NCI-H345 treated with DMSO at 0.1 percent for 48 hours (cell line): Measurements from ENCODE around the gene HERPUD2.
"Not testable (repeated sequence)": the region's sequence is repeated elsewhere in the genome, so short reads cannot be mapped to it uniquely, and the experiment has no call there.

ENCODE experiments used
- DNase-seq: peaks from one replicate; lab custom pipeline; 2025; ENCODE audit not compliant: unreplicated experiment; lab: John Stamatoyannopoulos, UW

HERPUD2 gene

DNA sequence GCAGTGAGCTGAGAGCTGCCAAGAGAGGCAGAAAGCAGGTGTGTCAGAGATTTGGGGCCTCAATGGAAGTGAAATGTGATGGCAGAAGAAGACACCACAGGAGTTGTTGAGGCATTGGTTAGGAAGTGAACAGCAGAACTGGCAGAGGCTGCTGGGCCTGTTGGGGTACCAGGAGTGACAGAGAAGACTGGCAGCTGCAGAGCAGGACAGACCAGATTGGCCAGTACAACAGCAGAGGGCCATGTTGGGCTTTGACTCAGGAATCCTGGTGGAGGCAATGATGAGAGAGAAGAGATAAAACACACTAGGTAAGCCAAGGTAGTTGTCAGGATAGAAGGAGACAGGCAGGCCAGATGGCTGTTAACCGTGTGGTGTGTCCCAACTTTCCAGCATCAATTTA lies 19.9 kb upstream of the HERPUD2 start:
- no peak for DNase-seq

DNA sequence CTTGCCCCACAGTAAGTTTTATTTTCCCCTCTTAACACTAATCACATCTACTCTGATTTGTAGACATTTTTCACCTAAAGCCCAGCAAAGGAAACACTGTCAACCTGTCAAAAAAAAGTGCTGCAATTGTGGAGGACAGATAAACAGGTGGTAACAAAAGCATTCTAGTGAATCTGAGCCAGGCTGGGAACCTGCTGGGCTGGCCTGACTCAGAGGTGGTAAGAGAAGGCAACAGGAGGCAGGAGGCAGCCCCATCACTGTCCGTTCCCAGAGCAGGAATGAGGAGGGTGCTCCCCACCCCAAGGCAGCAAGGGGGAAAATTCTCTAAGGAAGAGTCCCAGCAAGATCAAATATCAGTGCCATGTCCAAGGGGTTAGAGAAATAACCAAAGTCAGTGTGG lies 19.5 kb upstream of the HERPUD2 start:
- no peak for DNase-seq

DNA sequence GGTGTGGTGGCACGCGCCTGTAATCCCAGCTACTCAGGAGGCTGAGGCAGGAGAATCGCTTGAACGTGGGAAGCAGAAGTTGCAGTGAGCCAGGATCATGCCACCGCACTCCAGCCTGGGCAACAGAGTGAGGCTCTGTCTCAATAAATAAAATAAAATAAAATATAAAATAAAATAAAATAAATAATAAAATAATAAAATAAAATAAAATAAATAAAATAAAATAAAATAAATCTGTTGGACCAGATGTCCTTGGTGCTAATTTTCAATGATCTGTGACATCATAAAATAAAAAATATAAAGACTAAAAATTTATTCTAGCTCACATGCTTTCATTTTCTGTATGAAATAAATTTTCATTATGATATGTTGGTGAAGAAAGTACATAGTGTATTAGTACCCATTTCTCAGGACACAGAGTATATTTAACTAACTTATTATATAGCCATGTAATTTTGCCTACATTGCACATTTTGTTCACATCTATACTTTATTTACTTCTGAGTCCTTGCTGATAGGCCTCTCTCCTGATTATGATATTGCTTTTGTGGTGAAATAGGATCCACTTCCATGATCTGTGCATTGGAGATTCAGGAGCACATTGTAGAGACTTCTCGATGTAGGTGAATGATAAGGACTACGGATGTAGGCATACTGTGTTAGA lies 17.8 kb upstream of the HERPUD2 start:
- DNase-seq = no peak

DNA sequence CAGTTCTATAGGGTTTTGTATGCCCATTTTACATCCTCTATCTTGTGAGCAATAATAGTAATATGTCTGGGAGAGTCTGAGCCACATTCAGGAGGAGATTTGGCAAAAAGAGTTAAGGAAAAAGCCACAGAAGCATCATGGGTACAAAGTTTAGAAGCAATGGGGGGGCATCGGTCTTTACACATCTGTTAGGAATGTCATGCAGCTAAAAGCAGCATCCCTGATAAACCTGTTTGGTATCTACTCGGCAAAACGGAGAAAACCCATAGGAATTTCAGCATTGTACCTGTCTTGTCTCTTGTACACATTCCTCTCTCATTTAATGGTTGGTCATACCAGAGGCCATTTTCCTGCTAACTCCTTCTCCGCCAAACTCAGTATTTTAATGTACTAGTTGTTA lies 12.5 kb upstream of the HERPUD2 start:
- no peak for DNase-seq

DNA sequence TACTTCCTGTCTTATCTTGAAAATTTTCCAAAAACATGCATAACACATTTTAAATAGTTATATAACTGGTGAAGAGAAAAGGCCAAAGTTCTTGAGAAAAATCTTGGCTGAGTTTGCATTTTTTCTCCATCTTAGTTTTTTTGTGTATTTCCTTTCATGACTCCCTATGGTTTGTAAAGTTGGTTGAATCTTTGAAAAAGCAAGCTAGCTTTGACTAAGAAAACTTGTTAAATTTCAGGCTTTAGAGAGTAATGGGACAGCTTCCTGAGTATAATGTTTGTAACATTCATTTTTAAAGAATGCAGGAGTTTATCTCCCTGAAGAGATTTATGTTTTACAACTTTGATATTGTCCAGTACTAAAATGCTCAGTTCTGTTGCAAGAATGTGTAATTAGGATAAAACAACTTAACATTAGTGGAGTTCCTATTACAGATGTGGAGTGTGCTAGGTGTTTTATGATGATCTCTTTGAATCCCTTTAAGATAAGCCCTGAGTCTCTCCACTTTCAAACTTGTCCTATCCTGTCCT lies 11.1 kb upstream of the HERPUD2 start:
- DNase-seq = no peak

GRCh38 chr7:35704261-35704660 lies 9.3 kb upstream of the HERPUD2 start:
- DNase-seq = no peak

DNA sequence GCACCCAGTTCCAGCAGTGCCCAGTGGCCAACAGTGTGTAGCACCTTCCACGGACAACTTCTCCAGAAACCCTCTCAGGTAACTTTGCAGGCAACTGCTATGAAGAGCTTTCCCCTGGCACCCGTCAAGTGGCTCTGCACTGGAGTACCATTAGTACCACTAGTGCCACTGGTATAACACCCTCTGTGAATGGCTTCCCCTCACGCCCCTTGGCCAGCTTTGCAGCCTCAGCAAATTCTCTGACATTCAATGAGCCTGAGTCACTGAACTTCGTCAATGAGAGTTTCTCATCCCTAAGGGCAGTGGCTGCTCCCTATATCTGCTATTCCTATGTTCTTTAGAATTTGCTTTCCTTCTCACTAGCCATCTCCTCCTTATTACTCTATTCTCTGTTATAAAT lies 7.6 kb upstream of the HERPUD2 start:
- no peak for DNase-seq

GRCh38 chr7:35701287-35701900 lies 6.5 kb upstream of the HERPUD2 start:
- DNase-seq = no peak

DNA sequence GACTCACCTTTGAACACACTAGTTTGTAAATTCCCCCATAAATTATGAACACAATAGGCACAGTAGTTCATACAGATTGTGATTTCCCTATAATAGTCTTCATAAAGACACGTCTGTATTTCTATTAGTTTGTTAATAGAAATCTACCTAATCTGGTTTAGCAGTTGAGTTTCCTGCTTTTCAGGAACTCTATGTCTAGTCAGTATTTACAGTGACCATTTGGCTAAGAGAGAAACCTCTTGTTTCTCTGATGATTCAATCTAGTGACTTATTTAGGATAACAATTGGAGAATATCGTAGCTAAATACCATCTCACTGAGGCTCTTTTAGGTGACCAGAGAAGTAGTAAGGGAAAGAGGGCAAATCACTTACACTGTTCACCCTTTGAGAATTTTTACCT lies 5.9 kb upstream of the HERPUD2 start:
- no peak for DNase-seq

DNA sequence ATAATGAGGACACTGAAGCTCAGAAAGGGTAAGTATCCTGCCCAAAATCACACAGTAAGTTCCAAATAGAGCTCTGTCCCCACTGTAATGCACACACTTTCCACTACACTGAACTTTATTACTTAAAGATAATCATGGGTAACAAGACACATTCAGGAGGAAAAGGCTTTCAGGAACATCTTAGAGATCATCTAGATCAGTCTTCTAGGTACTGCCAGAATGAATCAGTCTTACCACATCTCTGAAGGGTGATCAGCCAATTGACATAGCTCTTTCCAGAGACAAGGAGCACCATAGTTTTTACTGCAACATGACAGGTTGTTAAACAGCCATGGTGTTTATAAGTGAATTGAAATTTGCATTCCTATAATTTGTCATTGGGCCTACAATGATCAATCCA lies 5.4 kb upstream of the HERPUD2 start:
- DNase-seq = no peak

DNA sequence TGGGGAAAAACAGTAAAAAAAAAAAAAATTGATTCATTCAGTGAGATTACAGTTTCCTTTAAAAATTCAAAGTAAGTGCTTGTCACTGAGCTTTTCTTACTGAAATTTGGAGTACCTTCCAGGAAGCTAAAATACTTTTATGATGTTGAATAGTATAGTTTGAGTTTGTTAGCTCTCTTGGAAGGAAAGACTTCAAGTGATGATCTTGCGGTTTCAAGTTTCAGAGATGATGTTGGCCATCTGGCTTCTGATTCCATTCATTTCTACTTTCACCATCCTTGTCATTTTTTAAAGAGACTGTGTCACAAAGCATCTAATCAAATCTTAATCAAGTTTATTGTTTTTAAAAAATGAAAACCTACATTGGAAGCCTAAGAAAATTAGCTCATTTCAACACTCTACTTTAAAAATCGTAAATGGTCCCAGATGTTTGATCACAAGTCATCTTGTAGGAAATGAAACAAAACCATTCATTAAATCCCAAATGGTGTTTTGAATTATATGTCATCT lies 4.9 kb upstream of the HERPUD2 start:
- DNase-seq = no peak

DNA sequence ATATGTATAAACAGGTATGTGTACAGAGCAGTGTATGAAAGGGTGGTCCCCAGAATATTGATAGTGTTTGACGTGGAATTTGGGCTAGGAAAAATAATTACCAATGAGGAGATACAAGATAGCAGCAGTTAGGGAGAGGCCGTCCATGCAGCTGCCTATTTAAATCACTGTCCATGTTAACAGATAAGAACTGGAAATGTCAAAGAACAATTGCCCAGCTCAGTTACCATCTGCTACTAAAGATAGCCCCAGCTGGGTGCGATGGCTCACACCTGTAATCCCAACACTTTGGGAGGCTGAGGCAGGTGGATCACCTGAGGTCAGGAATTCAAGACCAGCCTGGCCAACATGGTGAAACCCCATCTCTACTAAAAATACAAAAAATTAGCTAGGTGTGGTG lies 3.4 kb upstream of the HERPUD2 start:
- not testable (repeated sequence) for DNase-seq

DNA sequence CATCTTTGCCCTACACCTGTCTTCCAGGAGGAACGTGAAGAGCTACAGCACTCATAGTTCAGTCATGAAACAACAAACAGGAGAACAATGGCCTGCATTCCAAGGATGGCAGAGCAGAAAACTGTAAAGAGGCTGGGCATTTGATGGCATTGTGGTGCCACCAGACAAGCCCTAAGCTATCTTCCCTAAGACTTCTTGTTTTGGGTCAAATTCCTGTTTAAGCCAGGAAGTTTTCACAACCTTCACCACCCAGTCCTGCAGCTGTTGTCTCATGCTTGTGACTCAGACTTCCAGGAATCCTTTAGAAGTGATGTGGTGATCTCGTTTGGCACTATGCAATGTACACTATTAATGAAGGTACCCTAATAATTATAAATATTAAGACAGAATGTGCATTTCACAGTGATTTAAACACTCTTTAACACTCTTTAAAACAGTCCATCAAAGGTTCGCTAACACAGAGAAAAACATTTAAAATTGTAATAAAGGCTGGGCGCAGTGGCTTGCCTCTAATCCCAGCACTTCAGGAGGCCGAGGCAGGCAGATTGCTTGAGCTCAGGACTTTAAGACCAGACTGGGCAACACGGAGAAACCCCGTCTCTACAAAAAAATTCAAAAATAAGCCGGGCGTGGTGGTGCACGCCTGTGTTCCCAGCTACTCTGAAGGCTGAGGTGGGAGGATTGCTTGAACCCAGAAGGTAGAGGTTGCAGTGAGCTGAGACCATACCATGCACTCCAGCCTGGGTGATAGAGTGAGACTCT lies 2.7 kb upstream of the HERPUD2 start:
- no peak for DNase-seq

- no peak for DNase-seq
Observed at GRCh38 chr7:35695987-35696386, 1.1 kb upstream of the HERPUD2 start.

GRCh38 chr7:35695473-35695850 lies 527 bp upstream of the HERPUD2 start:
- no peak for DNase-seq

- DNase-seq = no peak
Observed at GRCh38 chr7:35694161-35694783, 663 bp downstream of the HERPUD2 start.

- no peak for DNase-seq
Observed at GRCh38 chr7:35691827-35692307, 3.1 kb downstream of the HERPUD2 start.

GRCh38 chr7:35691366-35691765 lies 3.6 kb downstream of the HERPUD2 start:
- DNase-seq = no peak

- DNase-seq = not testable (repeated sequence)
Observed at GRCh38 chr7:35690614-35691013, 4.3 kb downstream of the HERPUD2 start.

DNA sequence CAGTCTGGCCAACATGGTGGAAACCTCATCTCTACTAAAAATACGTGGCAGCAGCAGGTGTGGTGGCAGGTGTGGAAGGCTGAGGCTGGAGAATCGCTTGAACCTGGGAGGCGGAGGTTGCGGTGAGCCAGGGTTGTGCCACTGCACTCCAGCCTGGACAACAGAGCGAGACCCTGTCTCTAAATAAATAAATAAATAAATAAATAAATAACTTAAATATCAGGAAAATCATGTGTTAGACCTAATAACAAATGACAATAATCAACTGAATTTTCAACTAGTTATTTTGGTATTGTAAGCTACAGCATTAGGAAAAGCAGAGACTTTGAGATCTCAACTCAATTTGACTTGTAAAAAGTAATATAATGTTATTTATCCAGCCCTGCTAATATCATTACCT lies 9.2 kb downstream of the HERPUD2 start:
- DNase-seq = no peak
